Activated naive CD8-positive, alpha-beta T cell (primary cell): ENCODE results near the gene RMND5B.
"Not testable (repeated sequence)": the region's sequence is repeated elsewhere in the genome, so short reads cannot be mapped to it uniquely, and the experiment has no call there.

Source experiments
- H3K27ac Mint-ChIP-seq: one replicate; pipeline ENCODE4 v1.8.0; 2021; ENCODE audit warnings: mixed read lengths
- H3K27me3 Mint-ChIP-seq: one replicate; pipeline ENCODE4 v1.8.0; 2021; ENCODE audit warnings: mixed read lengths
- H3K36me3 Mint-ChIP-seq: one replicate; pipeline ENCODE4 v1.8.0; 2021; ENCODE audit warnings: mixed read lengths
- H3K4me1 Mint-ChIP-seq: one replicate; pipeline ENCODE4 v1.8.0; 2021; ENCODE audit warnings: low read depth, mixed read lengths
- H3K4me3 Mint-ChIP-seq: one replicate; pipeline ENCODE4 v1.8.0; 2021; ENCODE audit warnings: mild to moderate bottlenecking, mixed read lengths
- H3K9me3 Mint-ChIP-seq: one replicate; pipeline ENCODE4 v1.8.0; 2021; ENCODE audit warnings: low read depth, mixed read lengths

RMND5B gene

DNA sequence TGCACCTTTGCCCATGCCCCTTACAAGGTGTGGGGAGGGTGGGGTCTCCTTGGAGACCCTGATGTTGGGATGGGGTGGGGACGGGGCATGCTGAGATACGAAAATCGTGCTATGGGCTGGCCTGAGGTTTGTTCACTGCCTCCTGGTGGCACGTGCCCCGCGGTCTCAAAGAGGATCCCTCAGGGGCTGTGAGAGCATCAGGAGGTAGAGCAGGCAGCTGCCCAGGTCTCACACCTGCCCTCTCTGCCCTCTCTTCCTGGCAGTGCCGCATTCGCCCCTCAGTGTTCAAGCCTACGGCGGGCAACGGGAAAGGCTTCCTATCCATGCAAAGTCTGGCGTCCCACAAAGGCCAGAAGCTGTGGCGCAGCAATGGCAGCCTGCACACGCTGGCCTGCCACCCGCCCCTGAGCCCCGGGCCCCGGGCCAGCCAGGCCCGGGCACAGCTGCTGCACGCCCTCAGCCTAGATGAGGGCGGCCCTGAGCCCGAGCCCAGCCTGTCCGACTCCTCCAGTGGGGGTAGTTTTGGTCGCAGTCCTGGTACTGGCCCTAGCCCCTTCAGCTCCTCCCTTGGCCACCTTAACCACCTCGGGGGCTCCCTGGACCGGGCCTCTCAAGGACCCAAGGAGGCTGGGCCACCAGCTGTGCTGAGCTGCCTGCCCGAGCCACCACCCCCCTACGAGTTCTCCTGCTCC is 10.8 kb upstream of the RMND5B start:
- Mint-ChIP-seq H3K27ac (no peak overlapping the region), H3K4me1 (peaks cover 55% of the 10 kb centered on the region), H3K9me3 (no peaks in the 10 kb centered on the region), H3K27me3 (no peaks in the 10 kb centered on the region), H3K4me3 (no peak overlapping the region), H3K36me3 (no peaks in the 10 kb centered on the region)

GRCh38 chr5:178120607-178121357 is 10.0 kb upstream of the RMND5B start:
- Mint-ChIP-seq H3K4me1 (peaks cover 48% of the 10 kb centered on the region), H3K4me3 (peak overlapping the region; percentile 52), H3K27ac (peak overlapping the region; percentile 34), H3K9me3 (no peaks in the 10 kb centered on the region), H3K27me3 (no peaks in the 10 kb centered on the region), H3K36me3 (no peaks in the 10 kb centered on the region)

DNA sequence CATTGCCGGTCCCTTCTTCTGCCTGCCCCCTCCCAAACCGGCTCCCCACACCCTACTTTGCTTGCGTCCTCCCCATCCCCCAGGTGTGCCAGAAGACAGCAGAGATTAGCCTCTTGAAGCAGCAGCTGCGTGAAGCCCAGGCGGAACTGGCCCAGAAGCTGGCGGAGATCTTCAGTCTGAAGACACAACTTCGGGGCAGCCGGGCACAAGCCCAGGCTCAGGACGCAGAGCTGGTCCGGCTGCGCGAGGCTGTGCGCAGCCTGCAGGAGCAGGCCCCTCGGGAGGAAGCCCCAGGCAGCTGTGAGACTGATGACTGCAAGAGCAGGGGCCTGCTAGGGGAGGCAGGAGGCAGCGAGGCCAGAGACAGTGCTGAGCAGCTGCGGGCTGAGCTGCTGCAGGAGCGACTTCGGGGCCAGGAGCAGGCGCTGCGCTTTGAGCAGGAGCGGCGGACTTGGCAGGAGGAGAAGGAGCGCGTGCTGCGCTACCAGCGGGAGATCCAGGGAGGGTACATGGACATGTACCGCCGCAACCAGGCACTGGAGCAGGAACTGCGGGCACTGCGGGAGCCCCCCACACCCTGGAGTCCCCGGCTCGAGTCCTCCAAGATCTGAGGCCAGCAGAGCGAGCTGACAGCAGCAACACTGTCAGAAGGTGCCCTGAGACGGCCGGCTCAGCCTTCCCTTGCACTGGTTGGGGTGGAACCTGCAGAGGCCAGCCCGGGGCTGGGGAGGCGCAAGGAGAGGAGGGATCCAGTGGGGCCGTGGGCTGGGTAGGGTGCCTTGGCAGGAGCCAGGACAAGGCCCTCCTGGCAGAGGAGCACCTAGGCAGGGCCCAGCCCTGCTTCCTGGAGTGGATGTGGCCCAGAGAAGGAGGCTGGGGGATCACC is 9.2 kb upstream of the RMND5B start:
- Mint-ChIP-seq H3K27ac (no peak overlapping the region), H3K9me3 (no peaks in the 10 kb centered on the region), H3K36me3 (no peaks in the 10 kb centered on the region), H3K4me1 (peaks cover 42% of the 10 kb centered on the region), H3K4me3 (no peak overlapping the region), H3K27me3 (no peaks in the 10 kb centered on the region)

- Mint-ChIP-seq H3K4me1 (peaks cover 40% of the 10 kb centered on the region), H3K9me3 (no peaks in the 10 kb centered on the region), H3K4me3 (no peak overlapping the region), H3K27me3 (no peaks in the 10 kb centered on the region), H3K27ac (no peak overlapping the region), H3K36me3 (no peaks in the 10 kb centered on the region)
Observed at GRCh38 chr5:178122346-178122745, 8.5 kb upstream of the RMND5B start.

- no peaks in the 10 kb centered on the region for H3K27me3 Mint-ChIP-seq
- H3K27ac Mint-ChIP-seq = no peak overlapping the region
- peaks cover 37% of the 10 kb centered on the region for H3K4me1 Mint-ChIP-seq
- H3K9me3 Mint-ChIP-seq = no peaks in the 10 kb centered on the region
- no peaks in the 10 kb centered on the region for H3K36me3 Mint-ChIP-seq
- H3K4me3 Mint-ChIP-seq = no peak overlapping the region
Observed at GRCh38 chr5:178123094-178123965, 7.5 kb upstream of the RMND5B start.

- Mint-ChIP-seq H3K4me1 (peaks cover 33% of the 10 kb centered on the region), H3K9me3 (no peaks in the 10 kb centered on the region), H3K27ac (no peak overlapping the region), H3K4me3 (no peak overlapping the region), H3K27me3 (no peaks in the 10 kb centered on the region), H3K36me3 (no peaks in the 10 kb centered on the region)
Observed at GRCh38 chr5:178123966-178124925, 6.6 kb upstream of the RMND5B start.

GRCh38 chr5:178125253-178125906 is 5.4 kb upstream of the RMND5B start:
- no peaks in the 10 kb centered on the region for H3K36me3 Mint-ChIP-seq
- no peak overlapping the region for H3K27ac Mint-ChIP-seq
- no peak overlapping the region for H3K4me3 Mint-ChIP-seq
- H3K4me1 Mint-ChIP-seq = peaks cover 32% of the 10 kb centered on the region
- H3K27me3 Mint-ChIP-seq = no peaks in the 10 kb centered on the region
- no peaks in the 10 kb centered on the region for H3K9me3 Mint-ChIP-seq

DNA sequence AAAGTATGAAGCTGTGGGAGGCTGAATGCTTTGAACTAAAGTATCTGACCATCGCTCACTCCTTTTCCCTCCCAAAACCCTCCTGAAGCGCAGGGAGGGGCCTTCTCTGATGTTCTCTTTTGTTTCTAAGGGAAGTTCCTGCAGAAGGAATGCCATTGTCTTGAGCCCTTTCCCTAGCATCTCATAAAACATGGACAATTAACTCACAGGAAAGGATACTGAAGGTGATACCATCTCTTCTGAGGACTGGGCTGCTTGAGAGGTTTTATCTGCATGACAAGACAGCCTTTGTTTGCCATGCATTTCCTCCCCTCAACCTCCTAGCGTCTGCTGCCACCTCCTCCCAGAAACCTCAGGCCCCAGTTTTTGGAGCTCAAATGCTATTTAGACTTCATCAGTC is 4.3 kb upstream of the RMND5B start:
- H3K36me3 Mint-ChIP-seq = peaks cover under 1% of the 10 kb centered on the region
- H3K4me3 Mint-ChIP-seq = no peak overlapping the region
- no peak overlapping the region for H3K27ac Mint-ChIP-seq
- peaks cover 26% of the 10 kb centered on the region for H3K4me1 Mint-ChIP-seq
- no peaks in the 10 kb centered on the region for H3K9me3 Mint-ChIP-seq
- H3K27me3 Mint-ChIP-seq = no peaks in the 10 kb centered on the region

DNA sequence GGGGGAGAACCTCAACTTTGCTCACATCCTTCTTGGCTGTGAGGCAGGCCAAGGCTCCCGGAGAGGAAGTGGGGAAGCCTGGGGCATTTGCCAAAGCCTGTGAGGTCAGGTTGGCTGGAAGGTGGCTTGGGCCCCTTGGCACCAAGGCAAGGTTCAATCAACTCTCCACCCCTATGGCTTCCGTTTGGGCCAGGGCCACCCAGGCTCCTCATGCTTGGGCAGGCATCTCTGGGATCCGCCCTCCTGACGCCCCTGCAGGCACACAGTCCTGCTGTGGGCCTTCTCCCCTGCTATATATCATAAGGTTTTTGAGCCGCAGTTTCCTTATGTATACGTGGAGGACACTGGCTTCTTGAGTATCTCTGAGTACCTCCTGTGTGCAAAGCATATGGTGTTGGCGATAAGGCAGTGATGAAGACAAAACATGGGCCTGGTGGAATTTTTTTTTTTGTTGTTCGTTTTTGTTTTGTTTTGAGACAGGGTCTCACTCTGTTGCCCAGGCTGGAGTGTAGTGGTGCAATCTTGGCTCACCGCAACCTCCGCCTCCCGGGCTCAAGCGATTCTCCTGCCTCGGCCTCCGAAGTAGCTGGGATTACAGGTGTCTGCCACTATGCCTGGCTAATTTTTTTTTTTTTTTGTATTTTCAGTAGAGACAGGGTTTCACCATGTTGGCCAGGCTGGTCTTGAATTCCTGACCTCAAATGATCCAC is 3.4 kb upstream of the RMND5B start:
- H3K9me3 Mint-ChIP-seq, H3K4me3 Mint-ChIP-seq, H3K27me3 Mint-ChIP-seq, H3K27ac Mint-ChIP-seq, H3K36me3 Mint-ChIP-seq: not testable (repeated sequence)
- H3K4me1 Mint-ChIP-seq = peaks cover 31% of the 10 kb centered on the region

GRCh38 chr5:178129296-178129695 is 1.5 kb upstream of the RMND5B start:
- Mint-ChIP-seq H3K27ac (no peak overlapping the region), H3K4me1 (peaks cover 30% of the 10 kb centered on the region), H3K9me3 (no peaks in the 10 kb centered on the region), H3K36me3 (peaks cover 3% of the 10 kb centered on the region), H3K4me3 (no peak overlapping the region), H3K27me3 (no peaks in the 10 kb centered on the region)

DNA sequence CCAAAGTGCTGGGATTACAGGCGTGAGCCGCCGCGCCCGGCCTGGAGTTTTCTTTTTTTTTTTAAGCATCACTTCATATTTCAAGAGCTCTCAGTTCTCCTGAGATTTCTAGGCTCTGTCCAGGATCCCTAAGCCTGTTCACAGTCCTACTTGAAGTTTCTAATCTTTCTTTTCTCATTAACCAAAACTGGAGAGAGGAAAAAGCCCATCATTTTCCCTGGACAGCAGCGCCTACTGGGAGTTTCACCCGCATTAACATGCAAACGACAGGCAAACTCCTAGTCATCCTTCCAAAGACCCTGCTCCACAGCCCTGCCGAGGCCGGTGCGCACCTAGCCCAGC is 609 bp upstream of the RMND5B start:
- peaks cover 26% of the 10 kb centered on the region for H3K4me1 Mint-ChIP-seq
- not testable (repeated sequence) for H3K36me3 Mint-ChIP-seq, H3K27me3 Mint-ChIP-seq, H3K9me3 Mint-ChIP-seq
- peak overlapping the region; percentile 58 for H3K27ac Mint-ChIP-seq
- H3K4me3 Mint-ChIP-seq = peak overlapping the region; percentile 80

- Mint-ChIP-seq H3K36me3 (peaks cover 11% of the 10 kb centered on the region), H3K4me1 (peaks cover 25% of the 10 kb centered on the region), H3K27ac (peak overlapping the region; percentile 93), H3K27me3 (no peaks in the 10 kb centered on the region), H3K9me3 (no peaks in the 10 kb centered on the region), H3K4me3 (peak overlapping the region; percentile 96)
Observed at GRCh38 chr5:178131446-178131996, 707 bp downstream of the RMND5B start.
